Measurements from ENCODE around the gene AGPAT1. TPM values are rescaled to one million over a fixed set of nuclear protein-coding genes. Genes with fewer than 3 reads are reported as not detected.

AGPAT1 gene
- total RNA-seq, 1 experiment from 2014 or later = 55.6 TPM

- Histone ChIP-seq H3K9ac (ENCODE audit: low read length) (peak within 1 kb of the TSS; percentile 87), H3K9me2 (ENCODE audit: insufficient read depth) (no peaks in the 10 kb centered on the region), H3K4me2 (ENCODE audit: low read length) (peak within 1 kb of the TSS; percentile 81), H3K4me3 (replicated peaks in 1 of 2; ENCODE audit: low read depth in 1 of 2, low read length in 2 of 2) (peak within 1 kb of the TSS; percentile 80 to 84), H4K20me1 (ENCODE audit: insufficient read depth) (no peaks in the 10 kb centered on the region), H2AFZ (ENCODE audit: low read depth, low read length, poor library complexity, severe bottlenecking) (no peak within 1 kb of the TSS), H3K79me2 (ENCODE audit: insufficient read depth, low read length) (peaks cover 13% of the 10 kb centered on the region), H3K27ac (ENCODE audit: low read depth, low read length) (peak within 1 kb of the TSS; percentile 81), H3K4me1 (ENCODE audit: control insufficient read depth in 1 of 2, insufficient read depth in 2 of 2, low read length in 2 of 2) (peaks cover 22 to 63% of the 10 kb centered on the region in 2 experiments), H3K9me3 (ENCODE audit: control insufficient read depth in 1 of 2, insufficient read depth in 1 of 2, low read depth in 1 of 2, low read length in 2 of 2) (no peaks in the 10 kb centered on the region), H3K36me3 (ENCODE audit: control insufficient read depth in 1 of 2, insufficient read depth in 2 of 2, low read length in 2 of 2) (peaks cover 0 to 3% of the 10 kb centered on the region in 2 experiments; a peak in 2 of 4 replicates), H3K27me3 (ENCODE audit: insufficient read depth, low read length) (no peaks in the 10 kb centered on the region)
- intact Hi-C loops (cut with micrococcal nuclease) = no loop called here
- BruUV-seq (replicated peaks) = TSS peak; percentile 98
- ChIA-PET CTCF (interaction anchor here (1.3 to 1.5 kb wide), 2 partner anchors 13 to 71 kb away, joined by 4 to 10 read pairs; no protein-coding TSS in a partner anchor), POLR2A (interaction anchor here (0.6 to 1.7 kb wide), 5 partner anchors 8 to 1257 kb away, joined by 3 to 4 read pairs (median 3); partner anchors contain the start of gene ATF6B), RAD21 (ENCODE audit: low non-redundant PET in 1 of 2, low total read pairs in 2 of 2, uncharacterized antibody in 2 of 2, unreplicated experiment in 2 of 2) (no interaction called here)
- DNase-seq (ENCODE audit: low read depth, low spot score) = peak; percentile 66
- peak; percentile 69 for ATAC-seq
- TF ChIP-seq JUND (IDR thresholded peaks at IDR 0.05) (no peak), ELF1 (IDR thresholded peaks at IDR 0.05; ENCODE audit: borderline replicate concordance, low read depth) (no peak), EZH2 (IDR thresholded peaks at IDR 0.05) (no peak), TCF7L2 (IDR thresholded peaks at IDR 0.05; ENCODE audit: borderline replicate concordance, extremely low read depth, insufficient read depth, insufficient read length) (peak; percentile 7), ZNF274 (IDR thresholded peaks at IDR 0.05; ENCODE audit: low read depth, low read length) (no peak), RAD21 (IDR thresholded peaks at IDR 0.05; ENCODE audit: low read depth) (no peak), POLR2AphosphoS5 (IDR thresholded peaks at IDR 0.05; ENCODE audit: low read depth, low read length) (peak; percentile 91), EGR1 (IDR thresholded peaks at IDR 0.05; ENCODE audit: low read depth) (no peak), FOSL1 (IDR thresholded peaks at IDR 0.05; ENCODE audit: low read depth) (no peak), REST (IDR thresholded peaks at IDR 0.05; ENCODE audit: low read depth) (no peak), ATF3 (IDR thresholded peaks at IDR 0.05) (no peak), SP1 (IDR thresholded peaks at IDR 0.05; ENCODE audit: low read depth) (no peak), EZH2phosphoT487 (IDR thresholded peaks at IDR 0.05; ENCODE audit: borderline replicate concordance) (no peak), POLR2A (IDR thresholded peaks at IDR 0.05; ENCODE audit: borderline replicate concordance, extremely low read depth, insufficient read depth, insufficient read length) (peak; percentile 43), SIN3A (IDR thresholded peaks at IDR 0.05; ENCODE audit: low read depth) (no peak), CTCF (IDR thresholded peaks at IDR 0.05 in 2 of 3, conservative IDR thresholded peaks at IDR 0.05 in 1 of 3; ENCODE audit: borderline replicate concordance in 1 of 3, insufficient read depth in 1 of 3, low read depth in 2 of 3, low read length in 2 of 3) (no peak), CEBPB (IDR thresholded peaks at IDR 0.05; ENCODE audit: low read depth) (no peak), YY1 (IDR thresholded peaks at IDR 0.05; ENCODE audit: extremely low read depth, insufficient replicate concordance, low read depth, low read length) (no peak), CBX3 (IDR thresholded peaks at IDR 0.05; ENCODE audit: low read depth) (no peak), ZFX (IDR thresholded peaks at IDR 0.05) (no peak; the same call in 1 of the 2 replicates), SRF (IDR thresholded peaks at IDR 0.05; ENCODE audit: low read depth) (no peak), MAX (IDR thresholded peaks at IDR 0.05) (no peak)
Measured at GRCh38 chr6:32190054-32190851, 14.4 kb upstream of the AGPAT1 start, which contains the start of gene PBX2. PBX2 (minus strand) TSS chr6:32190202; CDS start chr6:32189915, 287 bp downstream.

All from HCT116 (cell line).